Mucosa of descending colon (tissue), 3 donors: ENCODE results near the gene MACROH2A1. TPM values are rescaled to one million over a fixed set of nuclear protein-coding genes. Genes with fewer than 3 reads are reported as not detected.

ENCODE experiments used
- ATAC-seq: fragments of 200-7000 bp; cut with Tn5 transposase; one replicate; pipeline ENCODE4 v1.9.1; 2020; ENCODE audit warnings: mild to moderate bottlenecking, moderate library complexity
- DNase-seq, 3 donors: peaks; one replicate each; pipeline ENCODE4 v3.0.0-alpha.2; 2020
- H3K36me3 ChIP-seq: fragments of 200-600 bp; one replicate; pipeline ENCODE4 v1.8.0; 2021; ENCODE audit warnings: low read depth, mild to moderate bottlenecking
- H3K4me1 ChIP-seq: fragments of 200-600 bp; one replicate; pipeline ENCODE4 v1.8.0; 2021; ENCODE audit warnings: low read depth, mild to moderate bottlenecking
- H3K4me3 ChIP-seq: fragments of 200-600 bp; one replicate; pipeline ENCODE4 v1.8.0; 2021; ENCODE audit warnings: mild to moderate bottlenecking
- H3K9me3 ChIP-seq: fragments of 200-600 bp; one replicate; pipeline ENCODE4 v1.8.0; 2021; ENCODE audit warnings: mild to moderate bottlenecking
- CTCF ChIP-seq: fragments of 200-600 bp; IDR thresholded peaks from one replicate; pipeline ENCODE4 v1.8.0; 2022; ENCODE audit warnings: antibody characterized with exemption, mild to moderate bottlenecking
- intact Hi-C, 2 donors: fragments of 100-400 bp; cut with DNase I in 1 of 2; cut with micrococcal nuclease in 1 of 2; formaldehyde crosslinking; loops; one replicate each; pipeline versions ENCODE4 v1.11.0 to v1.11.1; 2022; cut with DNase I, micrococcal nuclease
- total RNA-seq, 3 donors: library from RNA; stranded (reverse); fragmentation: NEBNext Ultra II Directional in 2 of 3; extraction: Animal tissue kit (Norgen Biotek cat#: 25700) in 2 of 3; gene quantifications; one replicate each; pipeline versions ENCODE4 v1.2.1 to v1.2.4, GENCODE V29; 2021 to 2023
- donor health status: DM: no; HTN: no; CAD: no; lungs with moderate emphysema.
- donor health status: DM: no; HTN: no; CAD: no.
- donor health status: DM: no; HTN: yes; CAD: no.

The MACROH2A1 gene
- total RNA-seq, 3 donors from 2014 or later = 170 to 255 (median 243) TPM

GRCh38 chr5:135329913-135330797 is 68.9 kb downstream of the MACROH2A1 start:
- H3K4me3 ChIP-seq = no peak overlapping the region
- DNase-seq = no peak
- peaks cover 2% of the 10 kb centered on the region for H3K4me1 ChIP-seq
- TF ChIP-seq CTCF = no peak
- intact Hi-C loops = loop anchor here (10.0 kb wide), 2 partner anchors 115 to 125 kb away; no protein-coding TSS in a partner anchor
- no peaks in the 10 kb centered on the region for H3K36me3 ChIP-seq
- peak; percentile 6 for ATAC-seq
- no peaks in the 10 kb centered on the region for H3K9me3 ChIP-seq

- Histone ChIP-seq H3K9me3 (no peaks in the 10 kb centered on the region), H3K4me3 (no peak overlapping the region), H3K36me3 (no peaks in the 10 kb centered on the region), H3K4me1 (peaks cover 10% of the 10 kb centered on the region)
- intact Hi-C loops = no loop called here
- DNase-seq (no peak), ATAC-seq (no peak)
- no peak for TF ChIP-seq CTCF
Measured at GRCh38 chr5:135329066-135329912, 69.7 kb downstream of the MACROH2A1 start.

GRCh38 chr5:135328128-135328687 is 70.8 kb downstream of the MACROH2A1 start:
- H3K36me3 ChIP-seq = no peaks in the 10 kb centered on the region
- TF ChIP-seq CTCF = no peak
- DNase-seq = no peak

GRCh38 chr5:135327429-135328127 is 71.5 kb downstream of the MACROH2A1 start:
- no peak overlapping the region for H3K4me3 ChIP-seq
- DNase-seq (no peak), ATAC-seq (no peak)
- no peaks in the 10 kb centered on the region for H3K9me3 ChIP-seq
- intact Hi-C loops = no loop called here
- TF ChIP-seq CTCF = no peak
- H3K36me3 ChIP-seq = no peaks in the 10 kb centered on the region
- H3K4me1 ChIP-seq = peaks cover 19% of the 10 kb centered on the region

More at GRCh38 chr5:135328128-135328687, 70.8 kb downstream of the MACROH2A1 start:
- no peak for ATAC-seq
- peaks cover 19% of the 10 kb centered on the region for H3K4me1 ChIP-seq
- H3K4me3 ChIP-seq = no peak overlapping the region
- intact Hi-C loops = no loop called here
- H3K9me3 ChIP-seq = no peaks in the 10 kb centered on the region
